Bronchial epithelial cell (primary cell): ENCODE measurements around the gene SULF2. TPM values are rescaled to one million over a fixed set of nuclear protein-coding genes. Genes with fewer than 3 reads are reported as not detected.

ENCODE experiments used
- DNase-seq: peaks from one replicate; pipeline ENCODE4 v3.0.0-alpha.2; 2010; ENCODE audit warnings: low read depth
- FAIRE-seq: peaks from 2 replicates; lab custom pipeline; 2011; peaks lifted over from hg19 to GRCh38; lab: Jason Lieb, UNC
- H3K27me3 ChIP-seq: 2 replicates; pipeline ENCODE4 v1.5.1; 2011; ENCODE audit warnings: low read length; ENCODE audit not compliant: control insufficient read depth, insufficient read depth
- H3K36me3 ChIP-seq: 2 replicates; pipeline ENCODE4 v1.5.1; 2011; ENCODE audit warnings: low read length; ENCODE audit not compliant: control insufficient read depth, insufficient read depth
- H3K4me3 ChIP-seq: 2 replicates; pipeline ENCODE4 v1.5.1; 2011; ENCODE audit warnings: mild to moderate bottlenecking, low read depth, low read length, control low read depth
- CTCF ChIP-seq: IDR thresholded peaks from 2 replicates; pipeline ENCODE4 v1.5.1; 2011; ENCODE audit warnings: mild to moderate bottlenecking, moderate library complexity, low read length, control low read depth, inconsistent platforms; ENCODE audit not compliant: insufficient read depth, severe bottlenecking
- total RNA-seq: library from RNA; depleted of rRNA; stranded (reverse); fragments of >200 nt; gene quantifications from 2 replicates; pipeline ENCODE4 v1.2.1, GENCODE V29; 2014

SULF2 gene
- total RNA-seq, 1 donor from 2014 or later, result 31.6 TPM

GRCh38 chr20:47801759-47802158, 16.5 kb upstream of the SULF2 start:
- Histone ChIP-seq H3K36me3 (no peaks in the 10 kb centered on the region), H3K4me3 (no peak overlapping the region), H3K27me3 (no peaks in the 10 kb centered on the region)
- TF ChIP-seq CTCF, result no peak
- FAIRE-seq (no peak), DNase-seq (no peak)

GRCh38 chr20:47801079-47801478, 15.8 kb upstream of the SULF2 start:
- Histone ChIP-seq H3K27me3 (no peaks in the 10 kb centered on the region), H3K36me3 (no peaks in the 10 kb centered on the region), H3K4me3 (no peak overlapping the region)
- FAIRE-seq, result peak; percentile 89
- TF ChIP-seq CTCF, result no peak
- DNase-seq, result no peak

GRCh38 chr20:47800623-47801022, 15.3 kb upstream of the SULF2 start:
- DNase-seq (no peak), FAIRE-seq (no peak)
- Histone ChIP-seq H3K36me3 (no peaks in the 10 kb centered on the region), H3K27me3 (no peaks in the 10 kb centered on the region), H3K4me3 (no peak overlapping the region)
- TF ChIP-seq CTCF, result no peak

- Histone ChIP-seq H3K4me3 (no peak overlapping the region), H3K27me3 (no peaks in the 10 kb centered on the region), H3K36me3 (no peaks in the 10 kb centered on the region)
- no peak for TF ChIP-seq CTCF
- DNase-seq (no peak), FAIRE-seq (no peak)
Measured at GRCh38 chr20:47799116-47799715, 13.9 kb upstream of the SULF2 start.

GRCh38 chr20:47796971-47797370, 11.7 kb upstream of the SULF2 start:
- no peak overlapping the region for H3K4me3 ChIP-seq
- DNase-seq (no peak), FAIRE-seq (no peak)
- no peak for TF ChIP-seq CTCF
- no peaks in the 10 kb centered on the region for H3K27me3 ChIP-seq
- no peaks in the 10 kb centered on the region for H3K36me3 ChIP-seq
